HFFc6 (cell line): ENCODE results near the gene LRRC63. TPM values are rescaled to one million over a fixed set of nuclear protein-coding genes. Genes with fewer than 3 reads are reported as not detected.
A peak's percentile ranks its signal among the peaks of the same experiment; 100 is the strongest.

ENCODE experiments used
- DNase-seq: peaks from one replicate; pipeline ENCODE4 v3.0.0-alpha.2; 2018
- H3K27ac Mint-ChIP-seq: 2 replicates; pipeline ENCODE4 v1.8.0; 2020; ENCODE audit warnings: mild to moderate bottlenecking, mixed read lengths
- H3K27me3 Mint-ChIP-seq: 2 replicates; pipeline ENCODE4 v1.8.0; 2021; ENCODE audit warnings: mild to moderate bottlenecking, moderate library complexity, mixed read lengths; ENCODE audit not compliant: insufficient read depth
- H3K36me3 Mint-ChIP-seq: 2 replicates; pipeline ENCODE4 v1.8.0; 2021; ENCODE audit warnings: low read depth, mixed read lengths
- H3K4me1 Mint-ChIP-seq: 2 replicates; pipeline ENCODE4 v1.8.0; 2020; ENCODE audit warnings: low read depth, mixed read lengths
- H3K4me3 Mint-ChIP-seq: 2 replicates; pipeline ENCODE4 v1.8.0; 2020; ENCODE audit warnings: mild to moderate bottlenecking, moderate library complexity, mixed read lengths
- H3K9me3 Mint-ChIP-seq: 2 replicates; pipeline ENCODE4 v1.8.0; 2020; ENCODE audit warnings: mild to moderate bottlenecking, mixed read lengths
- total RNA-seq, 6 experiments: library from RNA; stranded (reverse); fragmentation: NEBNext Ultra II Directional; extraction: Animal tissue kit (Norgen Biotek cat#: 25700); gene quantifications; 2 replicates in 1 of 6; 3 replicates in 5 of 6; pipeline ENCODE4 v1.2.3, GENCODE V29; 2021
- TF ChIP-seq, protein P1 (sequence below): fragments of 200-600 bp; sonication (generic); IDR thresholded peaks from 2 replicates; pipeline ENCODE4 v1.5.0; 2021; ENCODE audit warnings: antibody characterized with exemption, mild to moderate bottlenecking

Gene LRRC63
- total RNA-seq, 6 experiments from 2014 or later = not detected

DNA sequence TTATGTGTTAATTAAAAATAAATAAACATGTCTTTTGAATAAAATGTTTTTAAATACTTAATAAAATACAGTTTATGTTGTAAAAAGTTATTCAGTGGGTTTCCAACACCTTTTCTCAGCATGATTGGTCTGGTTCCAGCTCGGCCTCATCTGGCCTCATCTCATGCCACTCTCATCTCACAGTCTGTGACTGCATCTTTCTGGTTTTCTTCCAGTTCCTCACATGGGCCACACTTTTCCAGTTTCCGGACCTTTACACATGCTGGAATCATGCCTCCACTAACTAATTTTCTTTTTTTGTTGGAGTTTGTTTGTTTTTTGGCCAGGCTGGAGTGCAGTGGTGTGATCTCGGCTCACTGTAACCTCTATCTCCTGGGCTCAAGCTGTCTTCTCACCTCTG, 92.8 kb downstream of the LRRC63 start:
- no peaks in the 10 kb centered on the region; the same call in 1 of the 2 replicates for H3K9me3 Mint-ChIP-seq
- no peaks in the 10 kb centered on the region for H3K36me3 Mint-ChIP-seq
- H3K4me1 Mint-ChIP-seq = no peaks in the 10 kb centered on the region
- H3K27me3 Mint-ChIP-seq = no peaks in the 10 kb centered on the region
- H3K4me3 Mint-ChIP-seq = no peak overlapping the region
- DNase-seq = no peak
- no peak overlapping the region for H3K27ac Mint-ChIP-seq
- TF ChIP-seq, protein P1, sequence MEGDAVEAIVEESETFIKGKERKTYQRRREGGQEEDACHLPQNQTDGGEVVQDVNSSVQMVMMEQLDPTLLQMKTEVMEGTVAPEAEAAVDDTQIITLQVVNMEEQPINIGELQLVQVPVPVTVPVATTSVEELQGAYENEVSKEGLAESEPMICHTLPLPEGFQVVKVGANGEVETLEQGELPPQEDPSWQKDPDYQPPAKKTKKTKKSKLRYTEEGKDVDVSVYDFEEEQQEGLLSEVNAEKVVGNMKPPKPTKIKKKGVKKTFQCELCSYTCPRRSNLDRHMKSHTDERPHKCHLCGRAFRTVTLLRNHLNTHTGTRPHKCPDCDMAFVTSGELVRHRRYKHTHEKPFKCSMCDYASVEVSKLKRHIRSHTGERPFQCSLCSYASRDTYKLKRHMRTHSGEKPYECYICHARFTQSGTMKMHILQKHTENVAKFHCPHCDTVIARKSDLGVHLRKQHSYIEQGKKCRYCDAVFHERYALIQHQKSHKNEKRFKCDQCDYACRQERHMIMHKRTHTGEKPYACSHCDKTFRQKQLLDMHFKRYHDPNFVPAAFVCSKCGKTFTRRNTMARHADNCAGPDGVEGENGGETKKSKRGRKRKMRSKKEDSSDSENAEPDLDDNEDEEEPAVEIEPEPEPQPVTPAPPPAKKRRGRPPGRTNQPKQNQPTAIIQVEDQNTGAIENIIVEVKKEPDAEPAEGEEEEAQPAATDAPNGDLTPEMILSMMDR = no peak

DNA sequence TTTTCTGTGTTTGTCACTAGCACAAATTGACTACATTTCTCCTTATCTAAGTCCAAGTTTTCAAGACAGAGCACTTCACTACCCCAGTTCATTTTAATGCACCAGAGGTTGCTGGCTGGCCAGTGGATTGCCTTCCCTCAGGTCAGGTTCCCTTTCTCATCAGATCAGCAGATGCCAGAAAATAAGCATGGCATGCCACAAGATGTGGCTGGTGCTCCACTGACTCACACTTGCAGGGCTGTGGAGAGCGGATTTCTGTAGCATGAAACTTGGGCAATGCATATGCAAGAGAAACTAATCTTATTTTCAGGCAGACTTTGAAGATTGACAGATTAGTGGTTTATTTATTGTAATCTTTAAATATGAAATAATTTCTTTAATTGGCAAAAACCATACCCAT, 95.8 kb downstream of the LRRC63 start:
- TF ChIP-seq, protein P1 = no peak
- Mint-ChIP-seq H3K4me1 (no peaks in the 10 kb centered on the region), H3K4me3 (no peak overlapping the region), H3K27ac (no peak overlapping the region), H3K36me3 (no peaks in the 10 kb centered on the region), H3K9me3 (peaks cover 8% of the 10 kb centered on the region), H3K27me3 (no peaks in the 10 kb centered on the region; the same call in 1 of the 2 replicates)
- peak; percentile 19 for DNase-seq

DNA sequence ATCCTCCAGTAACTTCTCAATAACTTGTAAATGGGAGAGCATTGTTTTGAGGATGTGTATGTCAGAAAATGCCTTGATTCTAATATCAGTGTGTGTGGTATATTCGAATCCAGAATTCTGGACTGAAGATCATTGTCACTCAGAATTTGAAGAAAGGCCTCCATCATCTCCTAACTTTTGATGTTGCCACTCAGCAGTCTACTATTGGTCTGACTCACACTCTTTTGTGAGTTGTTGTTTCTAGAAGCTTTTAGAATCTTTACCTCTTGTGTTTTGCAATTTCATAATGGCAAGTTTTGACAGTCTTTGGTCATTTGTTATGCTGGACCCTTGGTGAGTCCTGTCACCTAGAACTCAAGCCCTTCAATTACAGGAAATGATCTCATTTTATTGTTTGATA, 98.3 kb downstream of the LRRC63 start:
- peaks cover 8% of the 10 kb centered on the region for H3K9me3 Mint-ChIP-seq
- H3K27me3 Mint-ChIP-seq = peaks cover 1% of the 10 kb centered on the region
- H3K27ac Mint-ChIP-seq = no peak overlapping the region

DNA sequence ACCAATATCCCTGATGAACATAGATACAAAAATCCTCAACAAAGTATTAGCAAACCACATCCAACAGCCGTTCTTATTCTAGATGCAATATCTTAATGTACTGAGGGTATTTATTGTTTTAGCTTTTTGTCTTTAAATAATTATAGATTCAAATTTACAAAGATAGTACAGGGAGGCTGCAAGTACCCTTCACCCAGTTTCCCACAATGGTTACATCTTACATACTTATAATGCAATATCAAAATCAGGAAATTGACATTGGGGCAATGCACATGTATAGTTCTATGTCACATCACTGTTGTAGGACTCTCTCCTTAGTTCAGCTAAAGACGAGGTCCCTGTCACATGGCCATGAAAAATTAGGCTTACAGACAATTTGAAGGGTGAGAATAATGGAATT, 99.5 kb downstream of the LRRC63 start:
- H3K4me3 Mint-ChIP-seq = no peak overlapping the region

More for the DNA sequence above, 98.3 kb downstream of the LRRC63 start:
- no peaks in the 10 kb centered on the region for H3K4me1 Mint-ChIP-seq
- DNase-seq = no peak
- H3K36me3 Mint-ChIP-seq = no peaks in the 10 kb centered on the region
- TF ChIP-seq, protein P1 = no peak
- no peak overlapping the region for H3K4me3 Mint-ChIP-seq

DNA sequence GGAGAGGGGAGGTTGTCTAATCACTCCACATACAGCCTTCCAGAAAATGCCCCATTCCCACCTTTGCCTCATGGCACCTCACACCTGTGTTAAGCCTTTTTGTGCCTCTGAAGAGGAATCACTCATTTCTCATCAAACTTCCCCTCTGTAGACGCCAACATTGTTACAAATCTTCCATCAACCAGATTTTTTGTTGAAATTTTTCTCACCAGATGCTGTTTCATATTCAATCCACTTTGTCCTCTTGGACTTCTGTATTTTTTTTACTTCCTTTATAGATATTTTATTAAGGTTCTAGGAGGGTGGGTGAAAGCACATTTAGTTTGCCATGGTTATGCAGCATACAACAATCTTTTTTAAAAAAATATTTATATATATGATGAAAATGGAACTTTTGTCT, 101.3 kb downstream of the LRRC63 start:
- TF ChIP-seq, protein P1 = no peak
- H3K4me1 Mint-ChIP-seq = no peaks in the 10 kb centered on the region
- no peak overlapping the region for H3K4me3 Mint-ChIP-seq
- no peak for DNase-seq
- peaks cover 8% of the 10 kb centered on the region for H3K9me3 Mint-ChIP-seq
- peaks cover 1% of the 10 kb centered on the region for H3K27me3 Mint-ChIP-seq
- no peaks in the 10 kb centered on the region for H3K36me3 Mint-ChIP-seq
- H3K27ac Mint-ChIP-seq = no peak overlapping the region

More for the DNA sequence above, 99.5 kb downstream of the LRRC63 start:
- TF ChIP-seq, protein P1 = no peak
- peaks cover 1% of the 10 kb centered on the region for H3K27me3 Mint-ChIP-seq
- no peak for DNase-seq
- H3K9me3 Mint-ChIP-seq = peaks cover 8% of the 10 kb centered on the region
- H3K4me1 Mint-ChIP-seq = no peaks in the 10 kb centered on the region
- no peak overlapping the region for H3K27ac Mint-ChIP-seq
- no peaks in the 10 kb centered on the region for H3K36me3 Mint-ChIP-seq
